WERI-Rb-1 (cell line): ENCODE data around the gene PPP3R2.
A peak's percentile ranks its signal among the peaks of the same experiment; 100 is the strongest.
"Not testable (repeated sequence)": the region's sequence is repeated elsewhere in the genome, so short reads cannot be mapped to it uniquely, and the experiment has no call there.

Source experiments
- DNase-seq: peaks from one replicate; pipeline ENCODE4 v3.0.0-alpha.2; 2020
- H3K27ac ChIP-seq: fragments of 250-450 bp; sonication (Bioruptor Pico); 2 replicates; pipeline ENCODE4 v1.5.1; 2020; ENCODE audit warnings: mild to moderate bottlenecking, moderate library complexity
- H3K27me3 ChIP-seq: fragments of 250-450 bp; sonication (Bioruptor Pico); 2 replicates; pipeline ENCODE4 v1.5.1; 2021; ENCODE audit warnings: mild to moderate bottlenecking, low read depth, moderate library complexity; ENCODE audit not compliant: insufficient read depth, severe bottlenecking
- H3K36me3 ChIP-seq: fragments of 250-450 bp; sonication (Bioruptor Pico); 2 replicates; pipeline ENCODE4 v1.5.1; 2020; ENCODE audit warnings: mild to moderate bottlenecking, moderate library complexity
- H3K4me3 ChIP-seq: 2 replicates; pipeline ENCODE4 v1.5.1; 2011; ENCODE audit warnings: low read depth, mild to moderate bottlenecking, control low read depth, low read length
- H3K9me3 ChIP-seq: fragments of 250-450 bp; sonication (Bioruptor Pico); 2 replicates; pipeline ENCODE4 v1.5.1; 2021; ENCODE audit warnings: mild to moderate bottlenecking, moderate library complexity; ENCODE audit not compliant: severe bottlenecking
- TF ChIP-seq, protein P1 (sequence below): IDR thresholded peaks from 2 replicates; pipeline ENCODE4 v1.5.1; 2011; ENCODE audit warnings: low read depth, mild to moderate bottlenecking, control low read depth, inconsistent platforms, low read length

The PPP3R2 gene

DNA sequence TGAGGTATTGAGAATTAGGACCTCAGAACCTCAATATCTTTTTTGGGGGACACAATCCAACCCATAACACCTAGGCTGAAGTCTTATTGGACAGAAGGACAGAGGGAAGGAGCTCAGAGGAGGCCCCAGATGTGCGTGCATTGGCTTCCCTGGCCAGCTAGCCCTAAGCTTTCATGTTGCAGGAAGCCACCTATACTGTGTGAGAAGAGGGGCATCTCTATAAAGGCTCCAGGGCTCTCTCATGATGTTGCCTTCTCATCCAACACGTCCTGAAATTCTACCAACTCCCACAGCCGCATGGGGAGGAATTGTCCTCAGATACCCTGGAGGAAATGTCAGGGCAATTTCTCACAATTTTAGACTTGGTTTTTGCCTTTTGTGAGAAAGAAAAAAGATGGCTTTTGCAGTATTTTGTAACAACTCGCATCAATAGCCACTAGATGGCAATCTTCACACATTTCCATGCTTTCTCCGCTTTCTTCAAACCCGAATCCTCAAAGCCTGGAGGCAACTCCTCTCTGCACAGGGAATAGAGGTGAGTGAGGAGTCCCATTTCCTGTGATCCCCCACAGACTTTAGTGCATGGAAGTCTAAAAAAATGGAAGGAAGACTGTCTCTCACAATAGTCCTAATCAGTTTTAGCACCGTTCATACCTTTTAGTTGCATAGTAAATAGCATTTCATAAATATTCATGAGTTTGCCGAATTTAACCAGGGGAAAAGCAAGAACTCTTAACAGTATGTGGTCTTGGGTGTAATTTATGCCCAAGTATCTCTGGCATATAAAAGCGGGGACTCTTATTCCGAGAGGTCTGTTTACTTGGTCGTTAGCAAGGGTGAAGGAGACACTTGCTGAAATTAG lies 7.4 kb upstream of the PPP3R2 start:
- Histone ChIP-seq H3K36me3 (no peaks in the 10 kb centered on the region), H3K4me3 (no peak overlapping the region), H3K27me3 (no peaks in the 10 kb centered on the region), H3K9me3 (no peaks in the 10 kb centered on the region), H3K27ac (no peak overlapping the region)
- DNase-seq, result peak; percentile 47
- TF ChIP-seq, protein P1, sequence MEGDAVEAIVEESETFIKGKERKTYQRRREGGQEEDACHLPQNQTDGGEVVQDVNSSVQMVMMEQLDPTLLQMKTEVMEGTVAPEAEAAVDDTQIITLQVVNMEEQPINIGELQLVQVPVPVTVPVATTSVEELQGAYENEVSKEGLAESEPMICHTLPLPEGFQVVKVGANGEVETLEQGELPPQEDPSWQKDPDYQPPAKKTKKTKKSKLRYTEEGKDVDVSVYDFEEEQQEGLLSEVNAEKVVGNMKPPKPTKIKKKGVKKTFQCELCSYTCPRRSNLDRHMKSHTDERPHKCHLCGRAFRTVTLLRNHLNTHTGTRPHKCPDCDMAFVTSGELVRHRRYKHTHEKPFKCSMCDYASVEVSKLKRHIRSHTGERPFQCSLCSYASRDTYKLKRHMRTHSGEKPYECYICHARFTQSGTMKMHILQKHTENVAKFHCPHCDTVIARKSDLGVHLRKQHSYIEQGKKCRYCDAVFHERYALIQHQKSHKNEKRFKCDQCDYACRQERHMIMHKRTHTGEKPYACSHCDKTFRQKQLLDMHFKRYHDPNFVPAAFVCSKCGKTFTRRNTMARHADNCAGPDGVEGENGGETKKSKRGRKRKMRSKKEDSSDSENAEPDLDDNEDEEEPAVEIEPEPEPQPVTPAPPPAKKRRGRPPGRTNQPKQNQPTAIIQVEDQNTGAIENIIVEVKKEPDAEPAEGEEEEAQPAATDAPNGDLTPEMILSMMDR, result peak; percentile 80

DNA sequence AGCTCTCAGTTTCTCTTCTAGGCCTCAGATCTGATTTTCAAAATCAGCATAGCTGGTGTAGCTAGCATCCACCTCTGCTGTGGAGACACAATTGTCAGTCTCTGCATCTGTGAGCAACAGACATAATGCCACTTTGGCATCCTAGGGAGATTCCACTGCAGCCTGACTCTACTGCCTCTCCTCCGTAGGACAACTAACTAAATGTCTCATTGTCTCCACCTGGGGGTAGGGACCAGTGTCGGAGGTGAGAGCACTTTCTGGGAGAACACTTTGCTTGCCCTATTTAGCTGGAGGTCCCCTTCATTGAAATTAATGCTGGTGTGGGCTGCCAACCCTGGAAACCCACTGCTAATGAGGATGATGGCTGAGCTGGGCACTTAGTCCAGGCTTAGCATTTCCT lies 1.4 kb downstream of the PPP3R2 start:
- DNase-seq, result no peak
- TF ChIP-seq, protein P1, result 0 out of 2 replicates have a peak, but pooled peaks have one; percentile 6
- no peaks in the 10 kb centered on the region for H3K9me3 ChIP-seq
- H3K4me3 ChIP-seq, result no peak overlapping the region
- no peaks in the 10 kb centered on the region for H3K27me3 ChIP-seq
- no peaks in the 10 kb centered on the region for H3K36me3 ChIP-seq
- no peak overlapping the region for H3K27ac ChIP-seq

DNA sequence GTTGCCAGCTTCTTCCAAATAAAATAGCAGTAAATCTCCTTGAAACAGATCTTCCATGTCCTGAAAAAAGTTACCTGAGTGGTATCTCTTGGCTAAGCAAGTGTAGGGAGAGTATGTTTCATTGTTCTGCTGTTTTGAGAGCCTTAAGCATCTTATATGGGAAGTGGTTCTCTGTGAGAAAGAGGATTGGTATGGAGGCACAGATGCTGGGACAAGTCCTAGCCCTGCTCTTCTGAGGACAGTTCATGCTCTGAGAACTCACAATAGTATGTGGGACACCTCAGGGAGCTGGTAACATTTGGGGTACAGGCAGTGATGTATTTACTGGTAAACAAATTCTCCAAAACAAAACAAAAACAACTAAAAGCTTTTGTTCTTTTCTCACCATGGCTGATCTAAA lies 2.0 kb downstream of the PPP3R2 start:
- Histone ChIP-seq H3K27ac (no peak overlapping the region), H3K9me3 (no peaks in the 10 kb centered on the region), H3K27me3 (no peaks in the 10 kb centered on the region), H3K36me3 (no peaks in the 10 kb centered on the region), H3K4me3 (no peak overlapping the region)
- TF ChIP-seq, protein P1, result no peak
- DNase-seq, result no peak

DNA sequence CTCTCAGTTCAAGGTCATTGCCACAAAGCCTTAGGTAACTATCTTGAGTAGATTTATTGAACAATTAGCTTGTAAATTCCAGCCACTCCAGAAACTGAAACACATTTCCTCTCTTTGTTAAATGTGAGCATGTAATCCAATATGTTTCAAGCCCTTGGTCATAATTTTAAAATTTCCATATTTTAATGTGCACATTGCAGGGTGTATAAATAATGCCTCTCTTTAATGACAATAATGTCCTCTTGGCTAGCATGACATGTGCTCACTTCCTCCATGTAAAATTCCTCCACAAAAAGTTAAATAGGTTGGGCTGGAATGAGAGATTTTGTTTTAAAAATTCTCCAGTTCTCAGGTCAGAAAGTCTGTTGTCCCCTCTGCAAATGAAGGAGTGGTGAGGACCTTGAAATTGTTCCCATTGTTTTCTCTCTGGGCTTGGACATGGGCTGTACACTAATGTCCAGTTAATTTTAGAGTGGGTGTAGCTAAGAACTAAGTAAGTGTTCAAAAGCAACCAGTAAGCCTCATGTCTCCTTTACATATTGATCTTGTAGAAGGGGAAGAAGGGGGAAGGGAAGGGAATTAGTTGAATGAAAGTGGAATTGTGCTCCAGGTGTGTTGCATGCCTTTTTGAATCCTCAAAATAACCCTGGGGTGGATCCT lies 2.9 kb downstream of the PPP3R2 start:
- H3K9me3 ChIP-seq, result no peaks in the 10 kb centered on the region
- TF ChIP-seq, protein P1, result no peak
- DNase-seq, result no peak
- no peak overlapping the region for H3K27ac ChIP-seq
- no peak overlapping the region for H3K4me3 ChIP-seq
- no peaks in the 10 kb centered on the region for H3K27me3 ChIP-seq
- no peaks in the 10 kb centered on the region for H3K36me3 ChIP-seq

DNA sequence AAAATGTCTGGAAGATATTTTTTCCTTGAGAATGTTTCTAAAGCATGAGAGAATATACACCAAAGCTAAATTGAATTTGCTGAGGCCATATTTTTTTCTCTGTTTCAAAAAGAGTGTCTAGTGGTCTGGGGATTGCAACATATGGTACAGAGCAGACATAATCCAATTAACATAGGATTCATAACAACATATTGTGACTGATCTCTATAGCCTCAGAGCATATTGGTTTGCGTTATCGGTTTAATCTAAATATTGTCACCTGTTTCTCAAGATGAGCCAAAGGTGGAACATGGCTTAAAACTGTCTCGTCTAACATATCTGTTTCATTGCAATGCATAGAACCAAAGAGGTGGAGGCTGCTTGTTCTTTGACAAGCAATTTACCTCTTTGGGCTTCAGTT lies 3.9 kb downstream of the PPP3R2 start:
- DNase-seq, result no peak
- H3K36me3 ChIP-seq, result no peaks in the 10 kb centered on the region
- H3K27me3 ChIP-seq, result no peaks in the 10 kb centered on the region
- TF ChIP-seq, protein P1, result no peak
- H3K9me3 ChIP-seq, result no peaks in the 10 kb centered on the region
- no peak overlapping the region for H3K4me3 ChIP-seq
- no peak overlapping the region for H3K27ac ChIP-seq

DNA sequence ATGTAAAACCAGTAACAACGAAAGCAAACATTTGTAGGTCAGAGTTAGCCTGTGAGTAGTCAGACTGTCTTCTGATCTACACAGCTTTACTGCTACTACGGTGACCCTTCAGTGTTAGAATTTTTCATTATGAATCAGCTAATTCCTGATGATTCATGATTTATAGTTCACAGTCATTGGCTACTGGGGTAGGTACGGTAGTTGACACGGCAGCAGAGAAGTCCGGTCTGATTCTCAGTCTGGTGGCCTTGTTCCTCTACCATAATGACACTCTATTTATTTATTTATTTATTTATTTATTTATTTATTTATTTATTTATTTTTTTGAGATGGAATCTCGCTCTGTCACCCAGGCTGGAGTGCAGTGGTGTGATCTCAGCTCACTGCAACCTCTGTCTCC lies 4.7 kb downstream of the PPP3R2 start:
- H3K4me3 ChIP-seq, result not testable (repeated sequence)

More for the DNA sequence above, 4.7 kb downstream of the PPP3R2 start:
- not testable (repeated sequence) for DNase-seq, H3K36me3 ChIP-seq, H3K9me3 ChIP-seq, H3K27me3 ChIP-seq, H3K27ac ChIP-seq
